ENCODE results near the gene PRSS56. TPM values are rescaled to one million over a fixed set of nuclear protein-coding genes. Genes with fewer than 3 reads are reported as not detected.
A peak's percentile ranks its signal among the peaks of the same experiment; 100 is the strongest.

The PRSS56 gene
- total and polyA plus RNA-seq, 2 of the 13 experiments (the other 11 are each of a cell fraction or from before 2014, with no cell fraction given): not detected

GRCh38 chr2:232479341-232480200 is 40.6 kb upstream of the PRSS56 start (continued):
- TF ChIP-seq PRDM4 (CRISPR knock-in tag; IDR thresholded peaks at IDR 0.05; ENCODE audit: borderline replicate concordance) (no peak), KDM5B (CRISPR knock-in tag; IDR thresholded peaks at IDR 0.05; ENCODE audit: borderline replicate concordance) (peak; percentile 8; the same call in 1 of the 2 replicates), YEATS4 (CRISPR knock-in tag; IDR thresholded peaks at IDR 0.05; ENCODE audit: borderline replicate concordance) (no peak), CTCF (CRISPR knock-in tag; IDR thresholded peaks at IDR 0.05) (peak; percentile 49), ZNF7 (CRISPR knock-in tag; IDR thresholded peaks at IDR 0.05) (no peak), ATF5 (CRISPR knock-in tag; IDR thresholded peaks at IDR 0.05; ENCODE audit: low read depth) (no peak), CREBL2 (CRISPR knock-in tag; IDR thresholded peaks at IDR 0.05; ENCODE audit: borderline replicate concordance) (no peak), NPAS2 (CRISPR knock-in tag; IDR thresholded peaks at IDR 0.05; ENCODE audit: borderline replicate concordance) (no peak), ZNF772 (CRISPR knock-in tag; IDR thresholded peaks at IDR 0.05) (no peak), ZNF616 (CRISPR knock-in tag; IDR thresholded peaks at IDR 0.05; ENCODE audit: low read depth) (no peak), ZNF891 (CRISPR knock-in tag; IDR thresholded peaks at IDR 0.05) (0 out of 2 replicates have a peak, but pooled peaks have one; percentile 29), CSRNP2 (CRISPR knock-in tag; conservative IDR thresholded peaks at IDR 0.05; ENCODE audit: low read depth) (no peak), HOXD1 (CRISPR knock-in tag; IDR thresholded peaks at IDR 0.05) (no peak), GPN1 (CRISPR knock-in tag; IDR thresholded peaks at IDR 0.05; ENCODE audit: borderline replicate concordance) (no peak), MTF1 (CRISPR knock-in tag; IDR thresholded peaks at IDR 0.05) (no peak), GATAD1 (CRISPR knock-in tag; IDR thresholded peaks at IDR 0.05) (no peak), DPF2 (CRISPR knock-in tag; IDR thresholded peaks at IDR 0.05; ENCODE audit: borderline replicate concordance, low read depth) (no peak), CENPBD1 (CRISPR knock-in tag; IDR thresholded peaks at IDR 0.05; ENCODE audit: borderline replicate concordance, low read depth) (no peak), EZH2 (conservative IDR thresholded peaks at IDR 0.05; ENCODE audit: low read depth, low read length) (no peak), MAZ (IDR thresholded peaks at IDR 0.05; ENCODE audit: borderline replicate concordance, low read depth, low read length) (no peak), MAZ (CRISPR knock-in tag; IDR thresholded peaks at IDR 0.05; ENCODE audit: low read depth) (no peak), MATR3 (CRISPR knock-in tag; IDR thresholded peaks at IDR 0.05) (no peak)

Data from HepG2 (cell line).